Activated CD8-positive, alpha-beta T cell treated with anti-CD3 and anti-CD28 coated beads for 36 hours (primary cell): ENCODE results near the gene HAUS3. TPM values are rescaled to one million over a fixed set of nuclear protein-coding genes. Genes with fewer than 3 reads are reported as not detected.

ENCODE experiments used
- ATAC-seq: fragments of 200-7000 bp; cut with Tn5 transposase; one replicate; pipeline ENCODE4 v1.10.0; 2021; ENCODE audit warnings: mild to moderate bottlenecking, moderate library complexity
- CTCF ChIA-PET: fragments of 350-600 bp; sonication (Branson Sonifier 250); formaldehyde crosslinking; loops from one replicate; lab custom pipeline; 2021; ENCODE audit warnings: antibody characterized with exemption; lab: Charles Lee
- POLR2A ChIA-PET: fragments of 350-600 bp; sonication (Branson Sonifier 250); formaldehyde crosslinking; loops from one replicate; lab custom pipeline; 2021; ENCODE audit warnings: antibody characterized with exemption; lab: Charles Lee
- DNase-seq: peaks from one replicate; pipeline ENCODE4 v3.0.0-alpha.2; 2020
- H3K27ac Mint-ChIP-seq: one replicate; pipeline ENCODE4 v1.8.0; 2021; ENCODE audit warnings: mild to moderate bottlenecking, mixed read lengths
- H3K27me3 Mint-ChIP-seq: one replicate; pipeline ENCODE4 v1.8.0; 2021; ENCODE audit warnings: mixed read lengths
- H3K36me3 Mint-ChIP-seq: one replicate; pipeline ENCODE4 v1.8.0; 2021; ENCODE audit warnings: low read depth, mixed read lengths
- H3K4me1 Mint-ChIP-seq: one replicate; pipeline ENCODE4 v1.8.0; 2021; ENCODE audit warnings: low read depth, mixed read lengths
- H3K4me3 Mint-ChIP-seq: one replicate; pipeline ENCODE4 v1.8.0; 2021; ENCODE audit warnings: mild to moderate bottlenecking, moderate library complexity, mixed read lengths
- H3K9me3 Mint-ChIP-seq: one replicate; pipeline ENCODE4 v1.8.0; 2021; ENCODE audit warnings: mixed read lengths
- intact Hi-C: fragments of 100-400 bp; cut with micrococcal nuclease; formaldehyde crosslinking; loops from one replicate; pipeline ENCODE4 v1.10.0; 2022
- total RNA-seq, 2 experiments: library from RNA; stranded (reverse); gene quantifications; one replicate each; pipeline ENCODE4 v1.2.3, GENCODE V29; 2021
- TF ChIP-seq, protein P1 (sequence below): fragments of 200-600 bp; IDR thresholded peaks from one replicate; pipeline ENCODE4 v1.8.0; 2022; ENCODE audit warnings: antibody characterized with exemption, mild to moderate bottlenecking

The HAUS3 gene
- total RNA-seq, 2 experiments from 2014 or later: 18.4 to 19.5 TPM

DNA sequence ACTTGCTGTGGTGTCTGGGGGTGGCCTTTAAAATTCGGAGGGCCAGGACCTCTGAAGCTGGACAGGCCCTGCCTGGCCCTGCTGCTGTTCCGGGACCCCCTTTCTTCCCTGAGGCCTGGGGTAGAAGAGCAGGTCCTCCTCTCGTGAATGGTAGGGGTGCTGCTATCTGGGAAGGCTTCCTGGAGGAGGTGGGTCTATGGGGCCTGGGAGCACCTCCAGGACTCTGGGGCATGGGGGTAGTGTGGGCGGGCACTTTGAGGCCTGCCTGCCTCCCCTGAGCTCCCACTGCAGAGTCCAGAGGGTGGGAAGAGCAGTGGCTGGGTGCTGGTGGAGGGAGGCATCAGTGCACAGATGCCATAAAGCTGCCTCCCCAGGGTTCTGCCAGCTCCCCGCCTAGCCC, 24.9 kb upstream of the HAUS3 start:
- DNase-seq (no peak), ATAC-seq (no peak)
- Mint-ChIP-seq H3K27ac (no peak overlapping the region), H3K9me3 (no peaks in the 10 kb centered on the region), H3K4me3 (no peak overlapping the region), H3K27me3 (no peaks in the 10 kb centered on the region), H3K36me3 (no peaks in the 10 kb centered on the region), H3K4me1 (no peaks in the 10 kb centered on the region)
- ChIA-PET POLR2A (no interaction called here), CTCF (no interaction called here)
- TF ChIP-seq, protein P1, sequence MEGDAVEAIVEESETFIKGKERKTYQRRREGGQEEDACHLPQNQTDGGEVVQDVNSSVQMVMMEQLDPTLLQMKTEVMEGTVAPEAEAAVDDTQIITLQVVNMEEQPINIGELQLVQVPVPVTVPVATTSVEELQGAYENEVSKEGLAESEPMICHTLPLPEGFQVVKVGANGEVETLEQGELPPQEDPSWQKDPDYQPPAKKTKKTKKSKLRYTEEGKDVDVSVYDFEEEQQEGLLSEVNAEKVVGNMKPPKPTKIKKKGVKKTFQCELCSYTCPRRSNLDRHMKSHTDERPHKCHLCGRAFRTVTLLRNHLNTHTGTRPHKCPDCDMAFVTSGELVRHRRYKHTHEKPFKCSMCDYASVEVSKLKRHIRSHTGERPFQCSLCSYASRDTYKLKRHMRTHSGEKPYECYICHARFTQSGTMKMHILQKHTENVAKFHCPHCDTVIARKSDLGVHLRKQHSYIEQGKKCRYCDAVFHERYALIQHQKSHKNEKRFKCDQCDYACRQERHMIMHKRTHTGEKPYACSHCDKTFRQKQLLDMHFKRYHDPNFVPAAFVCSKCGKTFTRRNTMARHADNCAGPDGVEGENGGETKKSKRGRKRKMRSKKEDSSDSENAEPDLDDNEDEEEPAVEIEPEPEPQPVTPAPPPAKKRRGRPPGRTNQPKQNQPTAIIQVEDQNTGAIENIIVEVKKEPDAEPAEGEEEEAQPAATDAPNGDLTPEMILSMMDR: no peak
- intact Hi-C loops: no loop called here

DNA sequence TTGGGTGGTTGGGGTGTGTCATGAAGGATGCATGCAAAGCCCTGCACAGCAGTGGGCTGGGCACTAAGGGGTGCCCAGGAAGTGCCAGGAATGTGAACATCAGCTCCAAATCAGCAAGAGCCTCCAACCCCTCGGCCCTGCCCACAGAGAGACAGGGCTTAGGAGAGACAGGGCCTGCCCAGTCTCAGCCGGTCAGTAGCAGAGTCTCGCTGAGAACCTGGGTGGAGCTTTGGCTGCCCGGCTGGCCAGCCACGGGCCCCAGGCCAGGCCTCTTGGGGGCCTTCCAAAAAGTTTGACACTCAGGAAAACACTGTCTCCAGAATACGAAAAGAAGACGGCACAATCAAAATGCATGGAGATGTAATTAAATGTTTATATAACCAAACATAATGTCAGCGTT, 24.3 kb upstream of the HAUS3 start:
- intact Hi-C loops: no loop called here
- Mint-ChIP-seq H3K9me3 (no peaks in the 10 kb centered on the region), H3K36me3 (no peaks in the 10 kb centered on the region), H3K27ac (no peak overlapping the region), H3K4me1 (no peaks in the 10 kb centered on the region), H3K4me3 (no peak overlapping the region), H3K27me3 (no peaks in the 10 kb centered on the region)
- DNase-seq (no peak), ATAC-seq (no peak)
- CTCF ChIA-PET: no interaction called here
- POLR2A ChIA-PET: no interaction called here
- TF ChIP-seq, protein P1: no peak

DNA sequence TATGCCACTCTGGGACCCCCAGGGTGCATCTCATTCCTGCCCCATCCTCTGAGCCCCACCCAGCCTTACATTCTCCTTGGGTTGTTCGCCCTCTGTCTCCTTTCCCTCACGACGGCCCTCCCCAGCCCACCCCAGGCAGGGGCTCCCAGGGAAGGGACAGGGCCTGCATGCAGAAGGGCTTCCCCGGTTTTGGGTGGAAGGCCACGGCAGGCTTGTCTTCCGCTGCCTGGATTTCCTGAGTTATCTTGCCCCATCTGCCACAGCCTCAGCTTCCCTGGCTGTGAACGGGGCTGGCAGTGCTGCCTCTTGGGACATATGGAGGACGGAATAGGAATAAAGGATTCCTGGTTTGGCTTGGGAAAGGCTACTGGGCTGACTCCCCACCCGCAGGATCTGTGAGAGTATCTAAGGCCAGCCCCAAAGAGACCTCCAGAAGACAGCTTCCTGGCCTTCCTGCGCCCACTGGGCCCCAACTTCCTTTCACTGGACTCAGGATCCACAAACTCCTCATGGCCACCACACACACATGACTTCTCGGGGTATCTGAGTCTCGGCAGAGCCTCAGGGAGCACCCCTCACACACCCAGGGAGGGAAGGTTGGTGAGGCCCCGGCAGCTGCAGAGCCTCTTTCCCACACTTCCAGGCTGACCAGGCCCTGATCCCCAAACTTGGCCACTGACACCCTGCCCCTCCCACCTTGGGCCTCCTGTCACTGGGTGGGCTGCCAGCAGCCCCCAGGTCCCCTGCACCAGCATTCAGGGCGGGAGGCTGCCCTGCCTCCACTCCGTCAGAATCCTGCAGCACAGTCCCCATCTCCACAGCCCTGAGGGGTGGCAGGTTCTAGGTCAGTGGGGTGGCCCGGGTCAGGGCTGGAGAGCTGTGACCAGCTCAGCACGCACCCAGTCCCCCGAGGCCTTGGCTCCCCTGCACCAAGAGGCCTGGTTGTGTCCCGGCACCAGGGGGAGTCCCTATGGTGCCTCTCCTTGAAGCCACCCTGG, 23.5 kb upstream of the HAUS3 start:
- ATAC-seq: no peak
- no peak for DNase-seq
- POLR2A ChIA-PET: interaction anchor here (0.6 kb wide), 1 partner anchor 257 kb away, joined by 4 read pairs; no protein-coding TSS in a partner anchor
- TF ChIP-seq, protein P1: no peak
- H3K4me3 Mint-ChIP-seq: no peak overlapping the region
- intact Hi-C loops: no loop called here
- no peaks in the 10 kb centered on the region for H3K4me1 Mint-ChIP-seq
- no peaks in the 10 kb centered on the region for H3K36me3 Mint-ChIP-seq
- H3K27me3 Mint-ChIP-seq: no peaks in the 10 kb centered on the region
- no peaks in the 10 kb centered on the region for H3K9me3 Mint-ChIP-seq
- CTCF ChIA-PET: interaction anchor here (0.6 kb wide), 1 partner anchor 582 kb away, joined by 3 read pairs; no protein-coding TSS in a partner anchor
- H3K27ac Mint-ChIP-seq: no peak overlapping the region

DNA sequence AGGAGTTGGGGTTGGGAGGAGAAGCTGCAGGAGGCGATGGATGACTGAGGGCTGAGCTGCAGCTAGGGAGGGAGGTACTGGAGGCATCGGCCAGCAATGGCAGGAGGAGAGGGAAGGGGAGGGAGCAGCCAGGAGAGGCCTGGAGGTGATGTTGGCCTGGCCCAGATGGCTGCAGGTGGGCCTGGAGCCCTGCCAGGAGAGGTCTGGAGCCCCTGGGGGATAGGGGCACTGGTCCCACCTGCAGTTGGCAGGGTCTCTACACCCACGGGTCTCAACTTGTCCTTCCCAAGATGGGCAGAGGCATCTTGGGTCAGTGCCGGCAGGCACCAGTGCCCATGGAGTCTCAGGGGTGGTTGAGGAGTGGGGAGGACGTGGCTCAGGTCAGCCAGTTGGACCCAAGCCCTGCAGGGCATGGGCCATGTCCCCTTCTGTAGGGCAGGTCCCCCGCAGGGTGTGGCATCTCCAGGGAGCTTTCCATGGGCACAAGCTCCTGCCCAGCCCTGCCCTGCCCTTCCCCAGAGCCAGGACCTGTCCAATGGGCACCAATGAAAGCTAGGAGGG, 22.6 kb upstream of the HAUS3 start:
- TF ChIP-seq, protein P1: no peak
- Mint-ChIP-seq H3K4me3 (no peak overlapping the region), H3K9me3 (no peaks in the 10 kb centered on the region), H3K27ac (no peak overlapping the region), H3K4me1 (no peaks in the 10 kb centered on the region), H3K27me3 (no peaks in the 10 kb centered on the region), H3K36me3 (no peaks in the 10 kb centered on the region)
- ChIA-PET POLR2A (interaction anchor here (2.3 kb wide), 1 partner anchor 26 kb away, joined by 6 read pairs; no protein-coding TSS in a partner anchor), CTCF (interaction anchor here (0.6 kb wide), 1 partner anchor 582 kb away, joined by 3 read pairs; no protein-coding TSS in a partner anchor)
- no peak for ATAC-seq
- intact Hi-C loops: no loop called here
- no peak for DNase-seq
